HUES6 (cell line): Measurements from ENCODE around the gene CACNA1C.

Experiments used
- H3K27ac ChIP-seq: 2 replicates; pipeline ENCODE4 v1.7.0; 2013; ENCODE audit warnings: low read depth, mild to moderate bottlenecking, low read length, inconsistent platforms
- H3K27me3 ChIP-seq: 2 replicates; pipeline ENCODE4 v1.6.1; 2013; ENCODE audit warnings: low read length; ENCODE audit not compliant: control insufficient read depth, insufficient read depth
- H3K36me3 ChIP-seq: 2 replicates; pipeline ENCODE4 v1.6.1; 2013; ENCODE audit warnings: low read length; ENCODE audit not compliant: control insufficient read depth, insufficient read depth
- H3K4me1 ChIP-seq: 2 replicates; pipeline ENCODE4 v1.6.1; 2013; ENCODE audit warnings: low read length; ENCODE audit not compliant: control insufficient read depth, insufficient read depth
- H3K4me3 ChIP-seq: 2 replicates; pipeline ENCODE4 v1.5.1; 2013; ENCODE audit warnings: low read depth, low read length
- H3K9ac ChIP-seq: one replicate; pipeline ENCODE4 v1.6.1; 2013; ENCODE audit warnings: mild to moderate bottlenecking, low read length
- H3K9me3 ChIP-seq: 2 replicates; pipeline ENCODE4 v1.6.1; 2013; ENCODE audit warnings: low read depth, low read length; ENCODE audit not compliant: control insufficient read depth, insufficient read depth

Gene CACNA1C

GRCh38 chr12:2160043-2160442 lies 107.3 kb downstream of the CACNA1C start:
- Histone ChIP-seq H3K27me3 (no peaks in the 10 kb centered on the region), H3K9ac (no peak overlapping the region), H3K9me3 (no peaks in the 10 kb centered on the region), H3K36me3 (no peaks in the 10 kb centered on the region), H3K4me3 (no peak overlapping the region), H3K4me1 (no peaks in the 10 kb centered on the region; the same call in 1 of the 2 replicates), H3K27ac (no peak overlapping the region)

GRCh38 chr12:2161473-2161872 lies 108.7 kb downstream of the CACNA1C start:
- H3K4me1 ChIP-seq, result no peaks in the 10 kb centered on the region; the same call in 1 of the 2 replicates
- H3K36me3 ChIP-seq, result no peaks in the 10 kb centered on the region
- no peak overlapping the region for H3K4me3 ChIP-seq
- no peak overlapping the region for H3K27ac ChIP-seq
- no peak overlapping the region for H3K9ac ChIP-seq
- no peaks in the 10 kb centered on the region for H3K9me3 ChIP-seq
- H3K27me3 ChIP-seq, result no peaks in the 10 kb centered on the region

GRCh38 chr12:2163177-2163941 lies 110.6 kb downstream of the CACNA1C start:
- Histone ChIP-seq H3K36me3 (no peaks in the 10 kb centered on the region), H3K9me3 (no peaks in the 10 kb centered on the region), H3K27me3 (no peaks in the 10 kb centered on the region), H3K9ac (no peak overlapping the region), H3K4me1 (no peaks in the 10 kb centered on the region; the same call in 1 of the 2 replicates), H3K27ac (no peak overlapping the region), H3K4me3 (no peak overlapping the region)

GRCh38 chr12:2165021-2165420 lies 112.2 kb downstream of the CACNA1C start:
- H3K36me3 ChIP-seq, result no peaks in the 10 kb centered on the region
- H3K9ac ChIP-seq, result no peak overlapping the region
- H3K27ac ChIP-seq, result no peak overlapping the region
- H3K9me3 ChIP-seq, result no peaks in the 10 kb centered on the region
- no peaks in the 10 kb centered on the region; the same call in 1 of the 2 replicates for H3K4me1 ChIP-seq
- no peak overlapping the region for H3K4me3 ChIP-seq
- H3K27me3 ChIP-seq, result no peaks in the 10 kb centered on the region

GRCh38 chr12:2165927-2166326 lies 113.1 kb downstream of the CACNA1C start:
- Histone ChIP-seq H3K27me3 (no peaks in the 10 kb centered on the region), H3K9me3 (no peaks in the 10 kb centered on the region), H3K9ac (no peak overlapping the region), H3K4me1 (no peaks in the 10 kb centered on the region; the same call in 1 of the 2 replicates), H3K27ac (no peak overlapping the region), H3K4me3 (no peak overlapping the region), H3K36me3 (no peaks in the 10 kb centered on the region)

GRCh38 chr12:2166696-2167095 lies 113.9 kb downstream of the CACNA1C start:
- Histone ChIP-seq H3K36me3 (no peaks in the 10 kb centered on the region), H3K9ac (no peak overlapping the region), H3K4me3 (no peak overlapping the region), H3K27ac (no peak overlapping the region), H3K9me3 (no peaks in the 10 kb centered on the region), H3K27me3 (no peaks in the 10 kb centered on the region), H3K4me1 (peaks cover 6% of the 10 kb centered on the region; the same call in 1 of the 2 replicates)

GRCh38 chr12:2167231-2167630 lies 114.4 kb downstream of the CACNA1C start:
- no peaks in the 10 kb centered on the region for H3K36me3 ChIP-seq
- H3K27me3 ChIP-seq, result no peaks in the 10 kb centered on the region
- H3K4me1 ChIP-seq, result peaks cover 9% of the 10 kb centered on the region; the same call in 1 of the 2 replicates
- H3K9ac ChIP-seq, result no peak overlapping the region
- H3K9me3 ChIP-seq, result no peaks in the 10 kb centered on the region
- H3K4me3 ChIP-seq, result no peak overlapping the region
- H3K27ac ChIP-seq, result no peak overlapping the region

GRCh38 chr12:2168808-2169207 lies 116.0 kb downstream of the CACNA1C start:
- no peaks in the 10 kb centered on the region for H3K27me3 ChIP-seq

GRCh38 chr12:2169489-2169888 lies 116.7 kb downstream of the CACNA1C start:
- no peak overlapping the region for H3K9ac ChIP-seq
- no peak overlapping the region for H3K27ac ChIP-seq
- H3K36me3 ChIP-seq, result no peaks in the 10 kb centered on the region
- H3K27me3 ChIP-seq, result no peaks in the 10 kb centered on the region
- no peaks in the 10 kb centered on the region for H3K9me3 ChIP-seq
- H3K4me1 ChIP-seq, result peaks cover 9% of the 10 kb centered on the region; the same call in 1 of the 2 replicates
- no peak overlapping the region for H3K4me3 ChIP-seq

More at GRCh38 chr12:2168808-2169207, 116.0 kb downstream of the CACNA1C start:
- Histone ChIP-seq H3K4me3 (no peak overlapping the region), H3K36me3 (no peaks in the 10 kb centered on the region), H3K4me1 (peaks cover 9% of the 10 kb centered on the region; the same call in 1 of the 2 replicates), H3K9ac (no peak overlapping the region), H3K27ac (no peak overlapping the region), H3K9me3 (no peaks in the 10 kb centered on the region)

- Histone ChIP-seq H3K4me1 (peaks cover 9% of the 10 kb centered on the region; the same call in 1 of the 2 replicates), H3K36me3 (no peaks in the 10 kb centered on the region), H3K9ac (no peak overlapping the region), H3K4me3 (no peak overlapping the region), H3K27ac (no peak overlapping the region), H3K27me3 (no peaks in the 10 kb centered on the region), H3K9me3 (no peaks in the 10 kb centered on the region)
Measured at GRCh38 chr12:2169940-2170339, 117.2 kb downstream of the CACNA1C start.

- no peak overlapping the region for H3K9ac ChIP-seq
- H3K4me1 ChIP-seq, result peaks cover 9% of the 10 kb centered on the region; the same call in 1 of the 2 replicates
- H3K4me3 ChIP-seq, result no peak overlapping the region
- no peak overlapping the region for H3K27ac ChIP-seq
- H3K27me3 ChIP-seq, result no peaks in the 10 kb centered on the region
- no peaks in the 10 kb centered on the region for H3K36me3 ChIP-seq
- H3K9me3 ChIP-seq, result no peaks in the 10 kb centered on the region
Measured at GRCh38 chr12:2170376-2170775, 117.6 kb downstream of the CACNA1C start.
